Nephron (organoid): ENCODE results near the gene LY9.
"Not testable (repeated sequence)": the region's sequence is repeated elsewhere in the genome, so short reads cannot be mapped to it uniquely, and the experiment has no call there.

Experiments used
- H3K27ac Mint-ChIP-seq, 3 experiments: 2 replicates each; pipeline ENCODE4 v1.8.0; 2020; ENCODE audit warnings: mixed read lengths in 3 of 3, mild to moderate bottlenecking in 2 of 3, moderate library complexity in 1 of 3
- H3K27me3 Mint-ChIP-seq: 2 replicates; pipeline ENCODE4 v1.8.0; 2021; ENCODE audit warnings: low read depth, mild to moderate bottlenecking, moderate library complexity, mixed read lengths
- H3K36me3 Mint-ChIP-seq: 2 replicates; pipeline ENCODE4 v1.8.0; 2020; ENCODE audit warnings: low read depth, mixed read lengths
- H3K4me1 Mint-ChIP-seq: 2 replicates; pipeline ENCODE4 v1.8.0; 2020; ENCODE audit warnings: mixed read lengths
- H3K4me3 Mint-ChIP-seq, 3 experiments: 2 replicates each; pipeline ENCODE4 v1.8.0; 2020; ENCODE audit warnings: mild to moderate bottlenecking in 3 of 3, mixed read lengths in 3 of 3, moderate library complexity in 2 of 3
- H3K9me3 Mint-ChIP-seq: 2 replicates; pipeline ENCODE4 v1.8.0; 2020; ENCODE audit warnings: mixed read lengths
- TF ChIP-seq, protein P1 (sequence below), 3 experiments: fragments of 200-600 bp; sonication (generic); IDR thresholded peaks; one replicate each; pipeline ENCODE4 v1.5.0; 2021; ENCODE audit warnings: antibody characterized with exemption in 3 of 3; ENCODE audit not compliant: unreplicated experiment in 3 of 3

Gene LY9

DNA sequence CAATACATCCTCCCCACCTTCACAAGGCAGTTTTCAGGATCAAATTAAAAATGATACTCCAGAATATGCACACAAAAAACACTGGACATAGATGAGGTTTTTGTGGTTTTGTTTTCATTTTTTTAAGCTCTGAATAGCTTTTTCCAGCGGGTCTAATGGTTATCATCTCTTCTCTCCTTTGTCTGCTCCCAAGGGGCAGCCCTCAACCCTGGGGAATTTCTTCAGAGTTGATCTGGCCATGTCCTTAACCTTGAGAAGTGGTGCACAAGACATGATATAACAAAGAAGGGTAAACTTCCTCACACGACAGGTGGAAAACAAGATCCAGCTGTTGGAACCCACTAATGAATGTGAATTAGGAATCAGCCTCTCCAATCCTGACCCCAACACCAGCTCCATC lies 68.2 kb downstream of the LY9 start:
- no peaks in the 10 kb centered on the region for H3K4me1 Mint-ChIP-seq
- TF ChIP-seq, protein P1, sequence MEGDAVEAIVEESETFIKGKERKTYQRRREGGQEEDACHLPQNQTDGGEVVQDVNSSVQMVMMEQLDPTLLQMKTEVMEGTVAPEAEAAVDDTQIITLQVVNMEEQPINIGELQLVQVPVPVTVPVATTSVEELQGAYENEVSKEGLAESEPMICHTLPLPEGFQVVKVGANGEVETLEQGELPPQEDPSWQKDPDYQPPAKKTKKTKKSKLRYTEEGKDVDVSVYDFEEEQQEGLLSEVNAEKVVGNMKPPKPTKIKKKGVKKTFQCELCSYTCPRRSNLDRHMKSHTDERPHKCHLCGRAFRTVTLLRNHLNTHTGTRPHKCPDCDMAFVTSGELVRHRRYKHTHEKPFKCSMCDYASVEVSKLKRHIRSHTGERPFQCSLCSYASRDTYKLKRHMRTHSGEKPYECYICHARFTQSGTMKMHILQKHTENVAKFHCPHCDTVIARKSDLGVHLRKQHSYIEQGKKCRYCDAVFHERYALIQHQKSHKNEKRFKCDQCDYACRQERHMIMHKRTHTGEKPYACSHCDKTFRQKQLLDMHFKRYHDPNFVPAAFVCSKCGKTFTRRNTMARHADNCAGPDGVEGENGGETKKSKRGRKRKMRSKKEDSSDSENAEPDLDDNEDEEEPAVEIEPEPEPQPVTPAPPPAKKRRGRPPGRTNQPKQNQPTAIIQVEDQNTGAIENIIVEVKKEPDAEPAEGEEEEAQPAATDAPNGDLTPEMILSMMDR (IDR thresholded peaks at IDR 0.05; ENCODE audit: unreplicated experiment in 3 of 3), result no peak
- H3K9me3 Mint-ChIP-seq, result no peaks in the 10 kb centered on the region
- H3K27me3 Mint-ChIP-seq, result peaks cover 8% of the 10 kb centered on the region
- no peak overlapping the region for H3K4me3 Mint-ChIP-seq
- H3K36me3 Mint-ChIP-seq, result no peaks in the 10 kb centered on the region
- H3K27ac Mint-ChIP-seq, result no peak overlapping the region

DNA sequence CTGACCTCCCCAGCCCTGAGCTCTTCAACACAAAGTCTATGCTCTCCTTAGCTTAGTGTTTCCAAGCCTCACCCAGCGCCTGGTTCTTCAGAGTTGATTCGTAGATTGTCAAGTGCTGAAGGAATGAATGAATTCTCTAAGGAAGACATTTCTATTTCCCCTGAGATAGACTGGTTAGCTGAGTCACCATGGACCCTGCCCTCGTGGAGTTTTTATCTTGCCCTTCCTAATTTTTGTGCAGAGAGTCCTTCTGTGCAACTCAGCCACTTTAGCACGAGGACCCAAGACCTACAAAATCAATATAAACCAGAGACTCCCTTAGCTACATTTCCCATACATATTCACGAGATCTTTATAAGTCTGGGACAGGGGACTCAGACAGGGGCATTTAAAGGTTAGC lies 69.4 kb downstream of the LY9 start:
- TF ChIP-seq, protein P1 (IDR thresholded peaks at IDR 0.05; ENCODE audit: unreplicated experiment in 3 of 3), result no peak
- H3K4me3 Mint-ChIP-seq, result no peak overlapping the region
- peaks cover 8% of the 10 kb centered on the region for H3K27me3 Mint-ChIP-seq
- H3K9me3 Mint-ChIP-seq, result no peaks in the 10 kb centered on the region
- H3K4me1 Mint-ChIP-seq, result no peaks in the 10 kb centered on the region
- H3K27ac Mint-ChIP-seq, result no peak overlapping the region
- H3K36me3 Mint-ChIP-seq, result no peaks in the 10 kb centered on the region

- no peaks in the 10 kb centered on the region for H3K9me3 Mint-ChIP-seq
Measured at GRCh38 chr1:160866001-160866694, 70.2 kb downstream of the LY9 start.

DNA sequence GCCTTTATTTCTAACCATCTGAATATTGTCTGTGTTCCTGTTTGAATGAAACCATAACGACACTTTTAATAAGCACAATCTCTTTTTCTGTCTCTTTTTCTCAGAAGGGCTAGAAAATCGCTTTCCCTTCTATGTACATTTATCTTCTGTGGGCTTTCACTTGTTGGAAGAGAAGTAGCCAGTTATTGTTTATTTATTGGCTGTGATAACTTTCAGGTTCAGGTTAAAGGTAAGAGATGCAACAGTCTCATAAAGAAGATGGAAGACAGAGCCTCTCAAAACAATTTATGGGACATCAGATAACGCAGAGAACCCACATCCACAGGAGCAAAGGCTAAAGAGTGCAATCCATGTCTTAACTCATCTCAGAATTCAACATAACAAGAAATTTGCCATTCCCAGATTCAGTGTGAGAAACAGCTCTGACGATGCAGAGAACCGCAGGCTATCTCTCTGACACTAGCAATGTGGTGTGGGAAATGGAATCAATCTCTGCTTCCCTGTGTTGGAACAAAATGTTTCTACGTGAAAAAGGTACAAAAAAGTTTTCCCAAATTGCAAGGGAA lies 70.8 kb downstream of the LY9 start:
- H3K36me3 Mint-ChIP-seq, result no peaks in the 10 kb centered on the region
- TF ChIP-seq, protein P1 (IDR thresholded peaks at IDR 0.05; ENCODE audit: unreplicated experiment in 3 of 3), result no peak
- peaks cover 3% of the 10 kb centered on the region for H3K27me3 Mint-ChIP-seq
- H3K27ac Mint-ChIP-seq, result no peak overlapping the region
- H3K4me3 Mint-ChIP-seq, result no peak overlapping the region
- no peaks in the 10 kb centered on the region for H3K4me1 Mint-ChIP-seq
- no peaks in the 10 kb centered on the region for H3K9me3 Mint-ChIP-seq

More at GRCh38 chr1:160866001-160866694, 70.2 kb downstream of the LY9 start:
- TF ChIP-seq, protein P1 (IDR thresholded peaks at IDR 0.05; ENCODE audit: unreplicated experiment in 3 of 3), result no peak
- Mint-ChIP-seq H3K27ac (no peak overlapping the region), H3K4me3 (no peak overlapping the region), H3K27me3 (peaks cover 4% of the 10 kb centered on the region), H3K4me1 (no peaks in the 10 kb centered on the region), H3K36me3 (no peaks in the 10 kb centered on the region)

GRCh38 chr1:160867651-160868050 lies 71.7 kb downstream of the LY9 start:
- not testable (repeated sequence) for H3K4me1 Mint-ChIP-seq, H3K27me3 Mint-ChIP-seq, H3K9me3 Mint-ChIP-seq, H3K27ac Mint-ChIP-seq, H3K4me3 Mint-ChIP-seq, H3K36me3 Mint-ChIP-seq

GRCh38 chr1:160868141-160868540 lies 72.2 kb downstream of the LY9 start:
- H3K4me1 Mint-ChIP-seq, result no peaks in the 10 kb centered on the region
- TF ChIP-seq, protein P1 (IDR thresholded peaks at IDR 0.05; ENCODE audit: unreplicated experiment in 3 of 3), result no peak
- H3K4me3 Mint-ChIP-seq, result no peak overlapping the region
- no peaks in the 10 kb centered on the region for H3K9me3 Mint-ChIP-seq
- H3K27me3 Mint-ChIP-seq, result peaks cover 3% of the 10 kb centered on the region
- no peak overlapping the region for H3K27ac Mint-ChIP-seq
- no peaks in the 10 kb centered on the region for H3K36me3 Mint-ChIP-seq
